HEK293 (cell line): ENCODE measurements around the gene LMCD1.

Source experiments
- CTCF ChIA-PET: fragments of 350-600 bp; formaldehyde crosslinking; extraction: SDS; loops from one replicate; lab custom pipeline; 2021; ENCODE audit warnings: antibody characterized with exemption; lab: Yijun Ruan, JAX
- POLR2A ChIA-PET: fragments of 300-600 bp; formaldehyde crosslinking; extraction: SDS; loops from one replicate; lab custom pipeline; 2020; ENCODE audit warnings: antibody characterized with exemption, inconsistent platforms; lab: Yijun Ruan, JAX
- H3K27ac ChIP-seq: fragments of 200-500 bp; sonication (Bioruptor generic); 2 replicates; pipeline ENCODE4 v1.5.1; 2014; ENCODE audit warnings: low read depth, low read length, control low read depth, inconsistent platforms; ENCODE audit errors: extremely low read depth
- H3K36me3 ChIP-seq, 2 experiments: fragments of 200-500 bp in 1 of 2; sonication (Bioruptor generic) in 1 of 2; 1 replicate in 1 of 2; 2 replicates in 1 of 2; pipeline ENCODE4 v1.5.1; 2014 to 2017; ENCODE audit warnings: inconsistent platforms in 2 of 2, low read length in 2 of 2; ENCODE audit not compliant: control insufficient read depth in 2 of 2, insufficient read depth in 1 of 2
- H3K4me1 ChIP-seq: fragments of 200-500 bp; sonication (Bioruptor generic); 2 replicates; pipeline ENCODE4 v1.5.1; 2014; ENCODE audit warnings: mild to moderate bottlenecking, low read length, inconsistent platforms; ENCODE audit not compliant: control insufficient read depth, insufficient read depth
- H3K4me3 ChIP-seq: 2 replicates; pipeline ENCODE4 v1.5.1; 2011; ENCODE audit warnings: low read depth, mild to moderate bottlenecking, control low read depth, low read length, moderate library complexity
- H3K9me3 ChIP-seq: fragments of 200-500 bp; sonication (Bioruptor generic); 2 replicates; pipeline ENCODE4 v1.5.1; 2014; ENCODE audit warnings: low read depth, low read length, inconsistent platforms; ENCODE audit not compliant: control insufficient read depth, insufficient read depth
- GLIS1 ChIP-seq: fragments of 450-650 bp; formaldehyde crosslinking; IDR thresholded peaks from 2 replicates; pipeline ENCODE4 v1.5.1; 2016; ENCODE audit warnings: missing biosample characterization, missing genetic modification characterization
- HOXD13 ChIP-seq: sonication (generic); formaldehyde crosslinking; IDR thresholded peaks from 2 replicates; pipeline ENCODE4 v1.8.0; 2022; ENCODE audit warnings: missing genetic modification reagents, borderline replicate concordance
- MZF1 ChIP-seq: fragments of 450-650 bp; formaldehyde crosslinking; IDR thresholded peaks from 2 replicates; pipeline ENCODE4 v1.5.1; 2017; ENCODE audit warnings: missing biosample characterization, missing genetic modification characterization, borderline replicate concordance
- OSR2 ChIP-seq: fragments of 450-650 bp; formaldehyde crosslinking; IDR thresholded peaks from 2 replicates; pipeline ENCODE4 v1.5.1; 2016; ENCODE audit warnings: missing biosample characterization, missing genetic modification characterization
- OVOL3 ChIP-seq: fragments of 450-650 bp; formaldehyde crosslinking; IDR thresholded peaks from 2 replicates; pipeline ENCODE4 v1.5.1; 2016; ENCODE audit warnings: missing biosample characterization, missing genetic modification characterization
- SCRT1 ChIP-seq: fragments of 450-650 bp; formaldehyde crosslinking; IDR thresholded peaks from 2 replicates; pipeline ENCODE4 v1.5.1; 2016; ENCODE audit warnings: missing biosample characterization, missing genetic modification characterization, borderline replicate concordance
- SP2 ChIP-seq: fragments of 450-650 bp; formaldehyde crosslinking; IDR thresholded peaks from 2 replicates; pipeline ENCODE4 v1.5.1; 2016; ENCODE audit warnings: missing biosample characterization, missing genetic modification characterization
- ZNF148 ChIP-seq: fragments of 450-650 bp; formaldehyde crosslinking; IDR thresholded peaks from 2 replicates; pipeline ENCODE4 v1.5.0; 2017; ENCODE audit warnings: missing biosample characterization, missing genetic modification characterization, borderline replicate concordance
- ZNF184 ChIP-seq: fragments of 450-650 bp; IDR thresholded peaks from 2 replicates; pipeline ENCODE4 v1.5.1; 2018; ENCODE audit warnings: missing biosample characterization, mild to moderate bottlenecking, missing genetic modification characterization
- ZNF324 ChIP-seq: fragments of 450-650 bp; formaldehyde crosslinking; IDR thresholded peaks from 2 replicates; pipeline ENCODE4 v1.5.1; 2016; ENCODE audit warnings: missing biosample characterization, missing genetic modification characterization
- ZNF341 ChIP-seq: fragments of 450-650 bp; formaldehyde crosslinking; IDR thresholded peaks from 2 replicates; pipeline ENCODE4; 2016; ENCODE audit warnings: low read depth, missing biosample characterization, missing genetic modification characterization
- ZNF354C ChIP-seq: fragments of 450-650 bp; formaldehyde crosslinking; IDR thresholded peaks from 2 replicates; pipeline ENCODE4 v1.5.1; 2016; ENCODE audit warnings: missing biosample characterization, missing genetic modification characterization, low read depth, borderline replicate concordance
- ZNF394 ChIP-seq: fragments of 450-650 bp; formaldehyde crosslinking; IDR thresholded peaks from 2 replicates; pipeline ENCODE4 v1.5.1; 2016; ENCODE audit warnings: missing biosample characterization, missing genetic modification characterization, mild to moderate bottlenecking, moderate library complexity, borderline replicate concordance
- ZNF449 ChIP-seq: fragments of 450-650 bp; formaldehyde crosslinking; IDR thresholded peaks from 2 replicates; pipeline ENCODE4 v1.5.1; 2017; ENCODE audit warnings: missing biosample characterization, mild to moderate bottlenecking, missing genetic modification characterization, moderate library complexity
- ZNF510 ChIP-seq: fragments of 450-650 bp; formaldehyde crosslinking; IDR thresholded peaks from 2 replicates; pipeline ENCODE4 v1.5.1; 2018; ENCODE audit warnings: mild to moderate bottlenecking, missing genetic modification characterization, missing biosample characterization; ENCODE audit not compliant: insufficient replicate concordance
- ZNF530 ChIP-seq: fragments of 450-650 bp; formaldehyde crosslinking; IDR thresholded peaks from 2 replicates; pipeline ENCODE4 v1.5.1; 2016; ENCODE audit warnings: low read depth, missing biosample characterization, missing genetic modification characterization
- ZNF623 ChIP-seq: fragments of 450-650 bp; formaldehyde crosslinking; IDR thresholded peaks from 2 replicates; pipeline ENCODE4 v1.5.1; 2016; ENCODE audit warnings: missing biosample characterization, missing genetic modification characterization
- ZNF677 ChIP-seq: fragments of 450-650 bp; IDR thresholded peaks from 2 replicates; pipeline ENCODE4 v1.5.0; 2018; ENCODE audit warnings: missing biosample characterization, mild to moderate bottlenecking, missing genetic modification characterization, moderate library complexity
- ZNF692 ChIP-seq: fragments of 450-650 bp; formaldehyde crosslinking; IDR thresholded peaks from 2 replicates; pipeline ENCODE4 v1.5.1; 2016; ENCODE audit warnings: missing biosample characterization, missing genetic modification characterization
- ZNF792 ChIP-seq: fragments of 450-650 bp; formaldehyde crosslinking; IDR thresholded peaks from 2 replicates; pipeline ENCODE4 v1.5.1; 2016; ENCODE audit warnings: missing biosample characterization, missing genetic modification characterization
- ZXDB ChIP-seq: fragments of 450-650 bp; formaldehyde crosslinking; IDR thresholded peaks from 2 replicates; pipeline ENCODE4 v1.5.1; 2016; ENCODE audit warnings: missing biosample characterization, missing genetic modification characterization
- TF ChIP-seq, protein P1 (sequence below): fragments of 450-650 bp; formaldehyde crosslinking; IDR thresholded peaks from 2 replicates; pipeline ENCODE4 v1.5.1; 2016; ENCODE audit warnings: missing biosample characterization, missing genetic modification characterization, borderline replicate concordance
- TF ChIP-seq, protein P2 (sequence below): sonication (generic); formaldehyde crosslinking; IDR thresholded peaks from 2 replicates; pipeline ENCODE4 v1.8.1; 2022; ENCODE audit warnings: mild to moderate bottlenecking, moderate library complexity, missing genetic modification reagents
- TF ChIP-seq, protein P3 (sequence below): fragments of 450-650 bp; formaldehyde crosslinking; IDR thresholded peaks from 2 replicates; pipeline ENCODE4 v1.5.1; 2017; ENCODE audit warnings: missing biosample characterization, missing genetic modification characterization

The LMCD1 gene

DNA sequence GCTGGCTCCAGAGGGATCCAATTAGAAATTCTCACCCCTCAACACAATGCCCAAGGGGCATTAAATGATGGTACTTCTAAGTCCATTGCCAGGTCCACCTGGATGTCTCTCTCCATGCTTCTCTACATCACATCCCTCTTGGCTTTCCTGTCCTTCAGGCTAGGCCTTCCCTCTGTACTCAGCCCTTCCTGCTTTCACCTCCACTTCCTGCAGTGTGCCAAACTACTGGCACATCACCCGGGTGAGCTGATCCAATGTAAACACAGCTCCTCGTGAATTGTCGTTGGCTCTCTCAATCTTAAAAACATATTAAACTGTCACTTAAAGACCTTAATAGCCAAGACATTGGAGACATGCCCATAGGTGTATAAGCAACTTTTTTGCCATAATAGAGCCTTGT lies 4.0 kb downstream of the LMCD1 start:
- Histone ChIP-seq H3K4me1 (peaks cover 50% of the 10 kb centered on the region), H3K9me3 (no peaks in the 10 kb centered on the region), H3K36me3 (peaks cover 0 to 6% of the 10 kb centered on the region in 2 experiments; a peak in 1 of 3 replicates), H3K4me3 (no peak overlapping the region), H3K27ac (peak overlapping the region; percentile 88; the same call in 1 of the 2 replicates)
- CTCF ChIA-PET = interaction anchor here (5.5 kb wide), 1 partner anchor 63 kb away, joined by 27 read pairs; no protein-coding TSS in a partner anchor
- POLR2A ChIA-PET = interaction anchor here (0.6 kb wide), 1 partner anchor 14 kb away, joined by 3 read pairs; no protein-coding TSS in a partner anchor
- no peak for TF ChIP-seq ZNF184
- TF ChIP-seq, protein P1, sequence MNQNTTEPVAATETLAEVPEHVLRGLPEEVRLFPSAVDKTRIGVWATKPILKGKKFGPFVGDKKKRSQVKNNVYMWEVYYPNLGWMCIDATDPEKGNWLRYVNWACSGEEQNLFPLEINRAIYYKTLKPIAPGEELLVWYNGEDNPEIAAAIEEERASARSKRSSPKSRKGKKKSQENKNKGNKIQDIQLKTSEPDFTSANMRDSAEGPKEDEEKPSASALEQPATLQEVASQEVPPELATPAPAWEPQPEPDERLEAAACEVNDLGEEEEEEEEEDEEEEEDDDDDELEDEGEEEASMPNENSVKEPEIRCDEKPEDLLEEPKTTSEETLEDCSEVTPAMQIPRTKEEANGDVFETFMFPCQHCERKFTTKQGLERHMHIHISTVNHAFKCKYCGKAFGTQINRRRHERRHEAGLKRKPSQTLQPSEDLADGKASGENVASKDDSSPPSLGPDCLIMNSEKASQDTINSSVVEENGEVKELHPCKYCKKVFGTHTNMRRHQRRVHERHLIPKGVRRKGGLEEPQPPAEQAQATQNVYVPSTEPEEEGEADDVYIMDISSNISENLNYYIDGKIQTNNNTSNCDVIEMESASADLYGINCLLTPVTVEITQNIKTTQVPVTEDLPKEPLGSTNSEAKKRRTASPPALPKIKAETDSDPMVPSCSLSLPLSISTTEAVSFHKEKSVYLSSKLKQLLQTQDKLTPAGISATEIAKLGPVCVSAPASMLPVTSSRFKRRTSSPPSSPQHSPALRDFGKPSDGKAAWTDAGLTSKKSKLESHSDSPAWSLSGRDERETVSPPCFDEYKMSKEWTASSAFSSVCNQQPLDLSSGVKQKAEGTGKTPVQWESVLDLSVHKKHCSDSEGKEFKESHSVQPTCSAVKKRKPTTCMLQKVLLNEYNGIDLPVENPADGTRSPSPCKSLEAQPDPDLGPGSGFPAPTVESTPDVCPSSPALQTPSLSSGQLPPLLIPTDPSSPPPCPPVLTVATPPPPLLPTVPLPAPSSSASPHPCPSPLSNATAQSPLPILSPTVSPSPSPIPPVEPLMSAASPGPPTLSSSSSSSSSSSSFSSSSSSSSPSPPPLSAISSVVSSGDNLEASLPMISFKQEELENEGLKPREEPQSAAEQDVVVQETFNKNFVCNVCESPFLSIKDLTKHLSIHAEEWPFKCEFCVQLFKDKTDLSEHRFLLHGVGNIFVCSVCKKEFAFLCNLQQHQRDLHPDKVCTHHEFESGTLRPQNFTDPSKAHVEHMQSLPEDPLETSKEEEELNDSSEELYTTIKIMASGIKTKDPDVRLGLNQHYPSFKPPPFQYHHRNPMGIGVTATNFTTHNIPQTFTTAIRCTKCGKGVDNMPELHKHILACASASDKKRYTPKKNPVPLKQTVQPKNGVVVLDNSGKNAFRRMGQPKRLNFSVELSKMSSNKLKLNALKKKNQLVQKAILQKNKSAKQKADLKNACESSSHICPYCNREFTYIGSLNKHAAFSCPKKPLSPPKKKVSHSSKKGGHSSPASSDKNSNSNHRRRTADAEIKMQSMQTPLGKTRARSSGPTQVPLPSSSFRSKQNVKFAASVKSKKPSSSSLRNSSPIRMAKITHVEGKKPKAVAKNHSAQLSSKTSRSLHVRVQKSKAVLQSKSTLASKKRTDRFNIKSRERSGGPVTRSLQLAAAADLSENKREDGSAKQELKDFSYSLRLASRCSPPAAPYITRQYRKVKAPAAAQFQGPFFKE (tag by site-specific recombination) = no peak
- TF ChIP-seq ZNF677 (tag by site-specific recombination) = no peak
- TF ChIP-seq ZNF692 = no peak
- no peak for TF ChIP-seq ZNF354C (tag by site-specific recombination)
- TF ChIP-seq ZXDB (tag by site-specific recombination) = peak; percentile 75
- no peak for TF ChIP-seq HOXD13 (CRISPR knock-in tag)
- no peak for TF ChIP-seq ZNF623 (tag by site-specific recombination)
- TF ChIP-seq SCRT1 = no peak
- no peak for TF ChIP-seq ZNF530 (tag by site-specific recombination)
- TF ChIP-seq ZNF394 (tag by site-specific recombination) = peak; percentile 42; the same call in 1 of the 2 replicates
- TF ChIP-seq, protein P2, sequence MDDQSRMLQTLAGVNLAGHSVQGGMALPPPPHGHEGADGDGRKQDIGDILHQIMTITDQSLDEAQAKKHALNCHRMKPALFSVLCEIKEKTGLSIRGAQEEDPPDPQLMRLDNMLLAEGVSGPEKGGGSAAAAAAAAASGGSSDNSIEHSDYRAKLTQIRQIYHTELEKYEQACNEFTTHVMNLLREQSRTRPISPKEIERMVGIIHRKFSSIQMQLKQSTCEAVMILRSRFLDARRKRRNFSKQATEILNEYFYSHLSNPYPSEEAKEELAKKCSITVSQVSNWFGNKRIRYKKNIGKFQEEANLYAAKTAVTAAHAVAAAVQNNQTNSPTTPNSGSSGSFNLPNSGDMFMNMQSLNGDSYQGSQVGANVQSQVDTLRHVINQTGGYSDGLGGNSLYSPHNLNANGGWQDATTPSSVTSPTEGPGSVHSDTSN = no peak
- peak; percentile 28; the same call in 1 of the 2 replicates for TF ChIP-seq ZNF792
- no peak for TF ChIP-seq ZNF510
- TF ChIP-seq ZNF449 (tag by site-specific recombination) = no peak
- TF ChIP-seq OVOL3 = peak; percentile 69; the same call in 1 of the 2 replicates
- TF ChIP-seq ZNF341 (tag by site-specific recombination) = peak; percentile 27; the same call in 1 of the 2 replicates
- TF ChIP-seq, protein P3, sequence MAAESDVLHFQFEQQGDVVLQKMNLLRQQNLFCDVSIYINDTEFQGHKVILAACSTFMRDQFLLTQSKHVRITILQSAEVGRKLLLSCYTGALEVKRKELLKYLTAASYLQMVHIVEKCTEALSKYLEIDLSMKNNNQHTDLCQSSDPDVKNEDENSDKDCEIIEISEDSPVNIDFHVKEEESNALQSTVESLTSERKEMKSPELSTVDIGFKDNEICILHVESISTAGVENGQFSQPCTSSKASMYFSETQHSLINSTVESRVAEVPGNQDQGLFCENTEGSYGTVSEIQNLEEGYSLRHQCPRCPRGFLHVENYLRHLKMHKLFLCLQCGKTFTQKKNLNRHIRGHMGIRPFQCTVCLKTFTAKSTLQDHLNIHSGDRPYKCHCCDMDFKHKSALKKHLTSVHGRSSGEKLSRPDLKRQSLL (tag by site-specific recombination) = no peak
- no peak for TF ChIP-seq ZNF324 (tag by site-specific recombination)
- peak; percentile 49; the same call in 1 of the 2 replicates for TF ChIP-seq MZF1
- no peak for TF ChIP-seq ZNF148 (tag by site-specific recombination)
- TF ChIP-seq GLIS1 = peak; percentile 31; the same call in 1 of the 2 replicates
- peak; percentile 90 for TF ChIP-seq OSR2 (tag by site-specific recombination)
- no peak for TF ChIP-seq SP2 (tag by site-specific recombination)
